ENCODE data around the gene SIAE. TPM values are rescaled to one million over a fixed set of nuclear protein-coding genes. Genes with fewer than 3 reads are reported as not detected.

The SIAE gene
- total and polyA plus RNA-seq, 2 donors (not counting 1 experiment from before 2014, with no cell fraction given) = 3.6 to 4.5 TPM

GRCh38 chr11:124699547-124699946, 26.0 kb upstream of the SIAE start:
- POLR2A ChIA-PET = no interaction called here
- Mint-ChIP-seq H3K4me3 (no peak overlapping the region), H3K27me3 (peaks cover 8% of the 10 kb centered on the region), H3K4me1 (peaks cover 8% of the 10 kb centered on the region), H3K27ac (no peak overlapping the region), H3K9me3 (ENCODE audit: insufficient read depth) (peaks cover 3% of the 10 kb centered on the region)
- Histone ChIP-seq H2AFZ (ENCODE audit: insufficient read depth, low read depth, low read length, poor library complexity, severe bottlenecking) (no peak overlapping the region), H3K4me3 (ENCODE audit: control extremely low read depth in 1 of 5, extremely low read depth in 1 of 5, insufficient read depth in 1 of 5, low read depth in 2 of 5, low read length in 4 of 5) (no peak overlapping the region), H3K36me3 (replicated peaks in 1 of 2; ENCODE audit: control extremely low read depth in 1 of 2, control insufficient read depth in 1 of 2, extremely low read depth in 1 of 2, insufficient read depth in 2 of 2, low read length in 1 of 2) (no peaks in the 10 kb centered on the region), H3K4me2 (replicated peaks; ENCODE audit: low read depth, low read length, poor library complexity, severe bottlenecking) (no peak overlapping the region), H3K27me3 (replicated peaks in 1 of 4; ENCODE audit: control extremely low read depth in 1 of 4, control insufficient read depth in 3 of 4, insufficient read depth in 4 of 4, low read length in 3 of 4) (peaks cover 0 to 8% (median 0%) of the 10 kb centered on the region in 4 experiments), H3K79me2 (ENCODE audit: control insufficient read depth, insufficient read depth, low read length) (no peaks in the 10 kb centered on the region), H4K20me1 (ENCODE audit: control insufficient read depth, insufficient read depth, low read length, poor library complexity, severe bottlenecking) (no peaks in the 10 kb centered on the region), H3K9me3 (ENCODE audit: control extremely low read depth in 1 of 3, control insufficient read depth in 2 of 3, insufficient read depth in 1 of 3, low read length in 2 of 3) (peaks cover 7 to 14% (median 7%) of the 10 kb centered on the region in 3 donors), H3K9ac (ENCODE audit: low read length) (no peak overlapping the region), H3K4me1 (ENCODE audit: control insufficient read depth in 2 of 2, insufficient read depth in 2 of 2, low read length in 2 of 2) (peaks cover 0 to 5% of the 10 kb centered on the region in 2 donors), H3K27ac (ENCODE audit: low read length in 2 of 2) (no peak overlapping the region)
- CTCF ChIA-PET = interaction anchor here (0.9 kb wide), 1 partner anchor 63 kb away, joined by 3 read pairs; no protein-coding TSS in a partner anchor
- intact Hi-C loops (cut with micrococcal nuclease) = no loop called here
- WGBS (ENCODE audit: insufficient coverage) = no CpG with 5 or more reads among the region's 1 CpG
- no peak for DNase-seq
- TF ChIP-seq CTCF (IDR thresholded peaks at IDR 0.05) (no peak), EZH2 (IDR thresholded peaks at IDR 0.05; ENCODE audit: borderline replicate concordance, insufficient read depth, low read depth, low read length, poor library complexity, severe bottlenecking) (no peak)
- no peak for ATAC-seq (ENCODE audit: low read depth)

- Mint-ChIP-seq H3K4me3 (no peak overlapping the region), H3K27ac (no peak overlapping the region), H3K9me3 (ENCODE audit: insufficient read depth) (no peaks in the 10 kb centered on the region), H3K4me1 (no peaks in the 10 kb centered on the region), H3K27me3 (no peaks in the 10 kb centered on the region)
- no peak overlapping the region for H3K4me2 ChIP-seq (replicated peaks; ENCODE audit: low read depth, low read length, poor library complexity, severe bottlenecking)
- no CpG with 5 or more reads among the region's 2 CpGs for WGBS (ENCODE audit: insufficient coverage)
- intact Hi-C loops (cut with micrococcal nuclease) = no loop called here
- POLR2A ChIA-PET = no interaction called here
- DNase-seq (no peak), ATAC-seq (ENCODE audit: low read depth) (no peak)
- CTCF ChIA-PET = interaction anchor here (1.2 kb wide), 1 partner anchor 14 kb away, joined by 3 read pairs; no protein-coding TSS in a partner anchor
- H3K36me3 ChIP-seq (replicated peaks in 1 of 2; ENCODE audit: control extremely low read depth in 1 of 2, control insufficient read depth in 1 of 2, extremely low read depth in 1 of 2, insufficient read depth in 2 of 2, low read length in 1 of 2) = no peaks in the 10 kb centered on the region
- H3K79me2 ChIP-seq (ENCODE audit: control insufficient read depth, insufficient read depth, low read length) = no peaks in the 10 kb centered on the region
- H2AFZ ChIP-seq (ENCODE audit: insufficient read depth, low read depth, low read length, poor library complexity, severe bottlenecking) = no peak overlapping the region
- no peak overlapping the region for H3K4me3 ChIP-seq (ENCODE audit: control extremely low read depth in 1 of 5, extremely low read depth in 1 of 5, insufficient read depth in 1 of 5, low read depth in 2 of 5, low read length in 4 of 5)
- peaks cover 0 to 4% (median under 1%) of the 10 kb centered on the region in 3 donors for H3K9me3 ChIP-seq (ENCODE audit: control extremely low read depth in 1 of 3, control insufficient read depth in 2 of 3, insufficient read depth in 1 of 3, low read length in 2 of 3)
- no peak overlapping the region for H3K9ac ChIP-seq (ENCODE audit: low read length)
- TF ChIP-seq EZH2 (IDR thresholded peaks at IDR 0.05; ENCODE audit: borderline replicate concordance, insufficient read depth, low read depth, low read length, poor library complexity, severe bottlenecking) = no peak
- no peak for TF ChIP-seq CTCF (IDR thresholded peaks at IDR 0.05)
- no peaks in the 10 kb centered on the region for H3K27me3 ChIP-seq (replicated peaks in 1 of 4; ENCODE audit: control extremely low read depth in 1 of 4, control insufficient read depth in 3 of 4, insufficient read depth in 4 of 4, low read length in 3 of 4)
- no peaks in the 10 kb centered on the region for H4K20me1 ChIP-seq (ENCODE audit: control insufficient read depth, insufficient read depth, low read length, poor library complexity, severe bottlenecking)
- H3K27ac ChIP-seq (ENCODE audit: low read length in 2 of 2) = no peak overlapping the region
- H3K4me1 ChIP-seq (ENCODE audit: control insufficient read depth in 2 of 2, insufficient read depth in 2 of 2, low read length in 2 of 2) = no peaks in the 10 kb centered on the region
Observed at GRCh38 chr11:124693142-124693541, 19.6 kb upstream of the SIAE start.
